Nephron progenitor cell (in vitro differentiated cells): ENCODE measurements around the gene FAM114A1.
"Not testable (repeated sequence)": the region's sequence is repeated elsewhere in the genome, so short reads cannot be mapped to it uniquely, and the experiment has no call there.

Experiments used
- DNase-seq: peaks from one replicate; pipeline ENCODE4 v3.0.0; 2021
- H3K27ac Mint-ChIP-seq: 2 replicates; pipeline ENCODE4 v1.8.0; 2021; ENCODE audit warnings: mild to moderate bottlenecking, moderate library complexity, mixed read lengths
- H3K27me3 Mint-ChIP-seq: 2 replicates; pipeline ENCODE4 v1.8.0; 2021; ENCODE audit warnings: mild to moderate bottlenecking, low read depth, mixed read lengths; ENCODE audit not compliant: poor library complexity
- H3K36me3 Mint-ChIP-seq: 2 replicates; pipeline ENCODE4 v1.8.0; 2021; ENCODE audit warnings: low read depth, mixed read lengths
- H3K4me1 Mint-ChIP-seq: 2 replicates; pipeline ENCODE4 v1.8.0; 2021; ENCODE audit warnings: mixed read lengths
- H3K4me3 Mint-ChIP-seq: 2 replicates; pipeline ENCODE4 v1.8.0; 2021; ENCODE audit warnings: mild to moderate bottlenecking, moderate library complexity, mixed read lengths
- H3K9me3 Mint-ChIP-seq: 2 replicates; pipeline ENCODE4 v1.8.0; 2021; ENCODE audit warnings: mild to moderate bottlenecking, moderate library complexity, mixed read lengths
- CTCF ChIP-seq: fragments of 200-600 bp; sonication (generic); IDR thresholded peaks from 2 replicates; pipeline ENCODE4 v1.5.0; 2021; ENCODE audit warnings: antibody characterized with exemption

The FAM114A1 gene

DNA sequence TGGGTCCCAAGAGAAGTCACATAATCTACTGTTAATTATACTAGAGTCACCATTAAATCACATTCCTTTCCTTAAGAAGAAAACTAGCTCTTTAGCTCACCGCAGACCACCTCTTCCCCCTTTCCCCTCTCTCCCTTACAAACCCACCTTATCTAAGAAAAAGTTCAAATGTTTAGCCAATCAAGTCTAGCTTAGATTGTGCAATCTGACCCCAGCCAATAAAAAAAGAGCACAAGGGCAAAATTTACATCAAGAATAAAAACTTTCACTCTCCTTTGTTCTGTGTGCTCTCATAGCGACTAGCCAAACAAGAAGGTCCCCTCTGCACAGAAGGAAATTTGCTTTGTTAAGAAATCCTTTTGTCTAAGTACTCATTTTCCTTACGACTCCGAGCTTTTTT lies 88.4 kb downstream of the FAM114A1 start:
- no peak for DNase-seq
- Mint-ChIP-seq H3K27ac (peak overlapping the region; percentile 55), H3K4me3 (no peak overlapping the region), H3K36me3 (no peaks in the 10 kb centered on the region), H3K4me1 (peaks cover 32% of the 10 kb centered on the region), H3K27me3 (peaks cover 4% of the 10 kb centered on the region), H3K9me3 (peaks cover 4% of the 10 kb centered on the region)
- TF ChIP-seq CTCF: no peak

GRCh38 chr4:38957261-38957815 lies 89.7 kb downstream of the FAM114A1 start:
- Mint-ChIP-seq H3K27ac (no peak overlapping the region), H3K36me3 (no peaks in the 10 kb centered on the region), H3K27me3 (peaks cover 4% of the 10 kb centered on the region), H3K4me1 (peaks cover 18% of the 10 kb centered on the region), H3K9me3 (peaks cover 12% of the 10 kb centered on the region), H3K4me3 (no peak overlapping the region)
- TF ChIP-seq CTCF: no peak
- no peak for DNase-seq

DNA sequence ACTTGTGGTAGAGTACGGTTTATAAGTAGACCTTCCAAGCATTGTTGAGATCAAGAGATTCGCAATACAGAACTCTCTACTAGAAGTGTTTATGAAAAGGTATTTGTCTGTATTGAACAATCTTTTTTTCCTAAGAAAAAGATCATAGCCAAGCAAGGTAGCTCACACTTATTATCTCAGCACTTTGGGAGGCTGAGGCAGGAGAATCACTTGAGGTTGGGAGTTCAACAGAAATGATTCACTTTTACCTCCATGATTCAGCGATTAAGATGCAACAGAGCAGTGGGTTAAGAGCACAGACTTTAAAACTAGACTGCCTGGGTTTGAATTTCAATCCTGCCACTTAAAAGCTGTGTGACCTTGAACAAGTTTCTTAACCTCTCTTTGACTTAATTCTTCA lies 90.3 kb downstream of the FAM114A1 start:
- Mint-ChIP-seq H3K27ac (no peak overlapping the region), H3K27me3 (peaks cover 4% of the 10 kb centered on the region), H3K4me3 (no peak overlapping the region), H3K9me3 (peaks cover 12% of the 10 kb centered on the region), H3K36me3 (no peaks in the 10 kb centered on the region), H3K4me1 (peaks cover 13% of the 10 kb centered on the region)
- DNase-seq: no peak
- TF ChIP-seq CTCF: no peak

DNA sequence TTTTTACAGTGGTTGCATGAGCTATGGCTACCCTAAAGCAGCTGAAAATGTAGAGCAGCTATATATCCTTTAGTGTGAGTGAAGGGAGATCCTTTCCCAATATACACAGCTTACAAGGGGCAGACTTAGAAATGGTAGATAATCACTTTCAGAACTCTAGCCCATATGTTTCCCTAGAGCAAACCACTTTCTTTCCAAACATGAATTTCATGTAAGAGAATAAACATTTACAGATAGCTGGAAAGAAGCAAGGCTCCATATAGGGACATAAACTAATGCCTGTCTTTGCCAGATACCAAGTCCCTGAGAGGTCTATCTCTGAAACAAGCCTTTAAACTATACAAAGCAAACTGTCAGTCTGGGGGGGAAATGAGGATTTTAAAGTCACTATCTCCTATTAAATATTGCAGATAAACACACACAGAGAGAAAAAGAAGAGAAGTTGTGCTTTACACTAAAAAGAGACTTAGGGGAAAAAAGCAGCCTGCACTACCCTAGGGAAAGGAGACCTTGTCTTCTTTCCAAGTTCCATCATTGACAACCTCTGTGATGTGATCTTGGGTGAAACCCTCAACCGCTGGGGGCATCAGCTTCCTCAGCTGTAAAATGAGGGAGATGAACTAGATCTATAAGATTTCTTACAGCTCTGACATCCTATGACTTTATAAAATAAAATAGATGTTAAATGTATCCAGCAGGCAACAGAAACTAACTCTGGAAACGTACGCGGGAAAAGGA lies 91.0 kb downstream of the FAM114A1 start:
- Mint-ChIP-seq H3K27ac (no peak overlapping the region), H3K36me3 (no peaks in the 10 kb centered on the region)

GRCh38 chr4:38959248-38959647 lies 91.6 kb downstream of the FAM114A1 start:
- not testable (repeated sequence) for H3K27ac Mint-ChIP-seq, H3K27me3 Mint-ChIP-seq, DNase-seq, H3K4me3 Mint-ChIP-seq, H3K4me1 Mint-ChIP-seq, H3K36me3 Mint-ChIP-seq
- peaks cover 12% of the 10 kb centered on the region for H3K9me3 Mint-ChIP-seq

More for the DNA sequence above, 91.0 kb downstream of the FAM114A1 start:
- Mint-ChIP-seq H3K27me3 (peaks cover 4% of the 10 kb centered on the region), H3K4me1 (peaks cover 10% of the 10 kb centered on the region), H3K9me3 (peaks cover 12% of the 10 kb centered on the region), H3K4me3 (no peak overlapping the region)
- no peak for DNase-seq
- no peak for TF ChIP-seq CTCF

- TF ChIP-seq CTCF: no peak
- Mint-ChIP-seq H3K27ac (no peak overlapping the region), H3K4me3 (no peak overlapping the region), H3K36me3 (no peaks in the 10 kb centered on the region), H3K9me3 (peaks cover 8% of the 10 kb centered on the region), H3K27me3 (peaks cover 3% of the 10 kb centered on the region), H3K4me1 (peaks cover 5% of the 10 kb centered on the region)
- no peak for DNase-seq
These were observed 97.6 kb downstream of the FAM114A1 start for GRCh38 chr4:38964942-38965775.
